MCF 10A (cell line): ENCODE measurements around the gene NELL1. TPM values are rescaled to one million over a fixed set of nuclear protein-coding genes. Genes with fewer than 3 reads are reported as not detected.
"Not testable (repeated sequence)": the region's sequence is repeated elsewhere in the genome, so short reads cannot be mapped to it uniquely, and the experiment has no call there.

ENCODE experiments used
- BruUV-seq: library from RNA; stranded (reverse); fragments of 400-500 nt; replicated peaks from 2 replicates; lab custom pipeline; 2021; lab: Mats Ljungman, UMichigan
- CTCF ChIA-PET: fragments of 300-600 bp; sonication (Branson Sonifier 250); formaldehyde crosslinking; extraction: SDS; loops from one replicate; lab custom pipeline; 2021; ENCODE audit warnings: antibody characterized with exemption, inconsistent platforms; lab: Yijun Ruan, JAX
- POLR2A ChIA-PET: fragments of 300-600, 350-650 bp; sonication (Branson Sonifier 250); formaldehyde crosslinking; extraction: SDS; loops from one replicate; lab custom pipeline; 2020; ENCODE audit warnings: antibody characterized with exemption, inconsistent platforms; lab: Yijun Ruan, JAX
- DNase-seq: peaks from one replicate; pipeline ENCODE4 v3.0.0-alpha.2; 2018; ENCODE audit not compliant: unreplicated experiment
- H3K27ac Mint-ChIP-seq: one replicate; pipeline ENCODE4 v1.8.0; 2022; ENCODE audit warnings: mild to moderate bottlenecking, low read depth, mixed read lengths; ENCODE audit not compliant: unreplicated experiment
- H3K27me3 Mint-ChIP-seq: one replicate; pipeline ENCODE4 v1.8.0; 2022; ENCODE audit warnings: mixed read lengths; ENCODE audit not compliant: insufficient read depth, unreplicated experiment
- H3K36me3 Mint-ChIP-seq: one replicate; pipeline ENCODE4 v1.8.0; 2022; ENCODE audit warnings: mild to moderate bottlenecking, moderate library complexity, mixed read lengths; ENCODE audit not compliant: insufficient read depth, unreplicated experiment
- H3K4me1 Mint-ChIP-seq: one replicate; pipeline ENCODE4 v1.8.0; 2022; ENCODE audit warnings: mixed read lengths; ENCODE audit not compliant: insufficient read depth, unreplicated experiment
- H3K4me3 Mint-ChIP-seq: one replicate; pipeline ENCODE4 v1.8.0; 2022; ENCODE audit warnings: mild to moderate bottlenecking, moderate library complexity, mixed read lengths; ENCODE audit not compliant: unreplicated experiment
- H3K9me3 Mint-ChIP-seq: one replicate; pipeline ENCODE4 v1.8.0; 2022; ENCODE audit warnings: mixed read lengths; ENCODE audit not compliant: unreplicated experiment
- intact Hi-C: fragments of 100-400 bp; cut with micrococcal nuclease; formaldehyde crosslinking; loops from 2 replicates; pipeline ENCODE4 v1.14.1; 2022
- total RNA-seq: library from RNA; stranded (reverse); gene quantifications from 2 replicates; pipeline ENCODE4 v1.2.3, GENCODE V29; 2022
- TF ChIP-seq, protein P1 (sequence below): fragments of 200-600 bp; IDR thresholded peaks from one replicate; pipeline ENCODE4 v1.8.0; 2022; ENCODE audit warnings: antibody characterized with exemption, mild to moderate bottlenecking; ENCODE audit not compliant: unreplicated experiment

NELL1 gene
- total RNA-seq, 1 experiment from 2014 or later = not detected

DNA sequence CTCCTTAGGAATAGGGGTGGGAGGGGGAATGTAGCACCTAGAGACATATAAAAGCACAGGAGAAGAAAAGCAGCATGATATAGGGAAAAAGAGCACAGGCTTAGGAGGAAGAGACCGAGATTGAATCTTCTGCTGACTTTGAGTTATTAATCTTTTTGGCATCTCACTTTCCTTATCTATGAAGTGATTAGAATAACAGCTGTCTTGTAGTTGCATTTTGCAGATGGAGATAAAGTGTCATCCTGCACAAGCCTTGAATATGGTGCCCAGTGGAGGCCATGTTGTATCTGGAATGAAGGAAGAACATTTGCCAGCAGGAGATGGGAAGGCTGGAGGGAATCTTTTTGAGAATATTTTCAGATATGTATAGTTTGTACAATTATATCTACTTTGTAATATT lies 594.7 kb downstream of the NELL1 start:
- POLR2A ChIA-PET = no interaction called here
- no TSS peak for BruUV-seq
- CTCF ChIA-PET = interaction anchor here (0.6 kb wide), 1 partner anchor 165 kb away, joined by 3 read pairs; no protein-coding TSS in a partner anchor
- no peaks in the 10 kb centered on the region for H3K27me3 Mint-ChIP-seq
- intact Hi-C loops = no loop called here
- no peak for DNase-seq
- TF ChIP-seq, protein P1, sequence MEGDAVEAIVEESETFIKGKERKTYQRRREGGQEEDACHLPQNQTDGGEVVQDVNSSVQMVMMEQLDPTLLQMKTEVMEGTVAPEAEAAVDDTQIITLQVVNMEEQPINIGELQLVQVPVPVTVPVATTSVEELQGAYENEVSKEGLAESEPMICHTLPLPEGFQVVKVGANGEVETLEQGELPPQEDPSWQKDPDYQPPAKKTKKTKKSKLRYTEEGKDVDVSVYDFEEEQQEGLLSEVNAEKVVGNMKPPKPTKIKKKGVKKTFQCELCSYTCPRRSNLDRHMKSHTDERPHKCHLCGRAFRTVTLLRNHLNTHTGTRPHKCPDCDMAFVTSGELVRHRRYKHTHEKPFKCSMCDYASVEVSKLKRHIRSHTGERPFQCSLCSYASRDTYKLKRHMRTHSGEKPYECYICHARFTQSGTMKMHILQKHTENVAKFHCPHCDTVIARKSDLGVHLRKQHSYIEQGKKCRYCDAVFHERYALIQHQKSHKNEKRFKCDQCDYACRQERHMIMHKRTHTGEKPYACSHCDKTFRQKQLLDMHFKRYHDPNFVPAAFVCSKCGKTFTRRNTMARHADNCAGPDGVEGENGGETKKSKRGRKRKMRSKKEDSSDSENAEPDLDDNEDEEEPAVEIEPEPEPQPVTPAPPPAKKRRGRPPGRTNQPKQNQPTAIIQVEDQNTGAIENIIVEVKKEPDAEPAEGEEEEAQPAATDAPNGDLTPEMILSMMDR = no peak
- H3K27ac Mint-ChIP-seq = no peak overlapping the region
- no peak overlapping the region for H3K4me3 Mint-ChIP-seq
- no peaks in the 10 kb centered on the region for H3K4me1 Mint-ChIP-seq
- peaks cover 49% of the 10 kb centered on the region for H3K9me3 Mint-ChIP-seq
- H3K36me3 Mint-ChIP-seq = peaks cover under 1% of the 10 kb centered on the region

DNA sequence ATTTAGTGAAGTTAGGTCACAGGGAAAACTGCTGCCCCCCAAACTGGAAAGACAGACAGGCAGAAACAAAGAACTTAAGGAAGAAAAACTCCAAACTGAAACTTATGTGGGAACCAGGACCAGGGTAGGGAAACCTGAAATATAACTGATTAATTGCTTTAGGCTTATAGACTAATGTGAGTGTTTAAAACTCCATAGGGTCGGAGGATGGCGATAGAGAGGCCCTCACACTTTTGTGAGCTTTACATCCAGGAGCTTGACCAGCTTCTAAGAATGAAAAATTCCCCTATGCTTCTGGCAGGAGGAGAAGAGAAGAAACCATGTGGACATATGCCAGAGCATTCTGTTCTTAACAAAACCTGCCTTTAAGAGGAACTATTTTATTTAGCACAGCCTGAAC lies 598.6 kb downstream of the NELL1 start:
- no peak overlapping the region for H3K27ac Mint-ChIP-seq
- BruUV-seq = no TSS peak
- ChIA-PET POLR2A (no interaction called here), CTCF (interaction anchor here (0.6 kb wide), 1 partner anchor 36 kb away, joined by 3 read pairs; no protein-coding TSS in a partner anchor)
- no peak for DNase-seq
- TF ChIP-seq, protein P1 = no peak
- H3K4me1 Mint-ChIP-seq = no peaks in the 10 kb centered on the region
- no peaks in the 10 kb centered on the region for H3K27me3 Mint-ChIP-seq
- intact Hi-C loops = no loop called here
- H3K36me3 Mint-ChIP-seq = peaks cover 5% of the 10 kb centered on the region
- H3K4me3 Mint-ChIP-seq = no peak overlapping the region
- H3K9me3 Mint-ChIP-seq = peaks cover 59% of the 10 kb centered on the region

DNA sequence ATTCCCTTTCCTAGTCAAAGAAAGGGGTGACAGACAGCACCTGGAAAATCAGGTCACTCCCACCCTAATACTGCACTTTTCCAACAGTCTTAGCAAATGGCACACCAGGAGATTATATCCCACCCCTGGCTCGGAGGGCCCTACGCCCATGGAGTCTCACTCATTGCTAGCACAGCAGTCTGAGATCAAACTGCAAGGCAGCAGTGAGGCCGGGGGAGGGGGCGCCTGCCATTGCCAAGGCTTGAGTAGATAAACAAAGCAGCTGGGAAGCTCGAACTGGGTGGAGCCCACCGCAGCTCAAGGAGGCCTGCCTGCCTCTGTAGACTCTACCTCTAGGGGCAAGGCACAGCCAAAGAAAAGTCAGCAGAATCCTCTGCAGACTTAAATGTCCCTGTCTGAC lies 602.8 kb downstream of the NELL1 start:
- H3K36me3 Mint-ChIP-seq, POLR2A ChIA-PET, H3K27ac Mint-ChIP-seq, H3K27me3 Mint-ChIP-seq, intact Hi-C loops, H3K4me1 Mint-ChIP-seq, DNase-seq, BruUV-seq, CTCF ChIA-PET, H3K4me3 Mint-ChIP-seq: not testable (repeated sequence)
- H3K9me3 Mint-ChIP-seq = peaks cover 48% of the 10 kb centered on the region

DNA sequence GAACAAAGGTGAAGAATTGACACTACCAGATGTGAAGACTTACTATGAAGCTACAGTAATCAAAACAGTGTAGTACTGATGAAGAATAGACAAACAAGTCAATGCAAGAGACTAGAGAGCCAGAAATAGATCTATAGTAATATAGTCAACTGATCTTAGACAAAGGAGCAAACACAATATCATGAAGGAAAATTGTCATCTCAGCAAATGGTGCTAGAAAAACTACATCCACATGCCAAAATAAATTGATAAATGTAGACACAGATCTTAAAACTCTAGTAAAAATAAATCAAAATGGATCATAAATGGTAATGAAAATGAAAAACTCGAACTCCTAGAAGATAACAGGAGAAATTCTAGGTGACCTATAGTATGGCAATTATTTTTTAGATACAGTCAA lies 609.5 kb downstream of the NELL1 start:
- Mint-ChIP-seq H3K4me3 (no peak overlapping the region), H3K36me3 (no peaks in the 10 kb centered on the region), H3K4me1 (no peaks in the 10 kb centered on the region), H3K9me3 (peaks cover 30% of the 10 kb centered on the region), H3K27ac (no peak overlapping the region), H3K27me3 (no peaks in the 10 kb centered on the region)
- TF ChIP-seq, protein P1 = no peak
- intact Hi-C loops = no loop called here
- POLR2A ChIA-PET = no interaction called here
- BruUV-seq = no TSS peak
- no peak for DNase-seq
- CTCF ChIA-PET = no interaction called here

DNA sequence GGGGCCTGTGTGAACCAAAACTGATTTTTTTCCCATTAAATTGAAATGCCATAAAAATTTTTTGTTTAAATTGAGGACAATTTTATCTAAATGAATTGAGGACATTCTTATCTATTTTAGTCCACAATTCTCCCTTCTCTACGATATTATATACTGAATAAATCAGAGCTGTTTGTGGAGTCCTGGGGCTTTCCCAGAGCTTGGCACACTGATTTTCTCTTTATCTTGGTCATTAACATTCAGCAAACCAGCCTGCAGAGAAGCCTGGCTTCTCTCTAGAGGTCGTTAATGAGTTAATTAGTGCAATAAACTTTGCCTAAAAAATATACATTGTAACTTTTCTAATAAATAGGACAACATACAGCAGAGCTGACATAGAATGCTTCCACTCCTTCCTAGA lies 615.7 kb downstream of the NELL1 start:
- TF ChIP-seq, protein P1 = no peak
- DNase-seq = no peak
- no peaks in the 10 kb centered on the region for H3K36me3 Mint-ChIP-seq
- BruUV-seq = no TSS peak
- H3K4me1 Mint-ChIP-seq = no peaks in the 10 kb centered on the region
- intact Hi-C loops = no loop called here
- no peak overlapping the region for H3K4me3 Mint-ChIP-seq
- H3K27ac Mint-ChIP-seq = no peak overlapping the region
- H3K27me3 Mint-ChIP-seq = no peaks in the 10 kb centered on the region
- CTCF ChIA-PET = no interaction called here
- POLR2A ChIA-PET = no interaction called here
- peaks cover 38% of the 10 kb centered on the region for H3K9me3 Mint-ChIP-seq
